Endodermal cell (in vitro differentiated cells): ENCODE data around the gene ZNF618. TPM values are rescaled to one million over a fixed set of nuclear protein-coding genes. Genes with fewer than 3 reads are reported as not detected.

Source experiments
- DNase-seq: peaks from one replicate; pipeline ENCODE4 v3.0.0-alpha.2; 2017
- H3K27ac ChIP-seq: 2 replicates; pipeline ENCODE4 v1.5.1; 2013; ENCODE audit warnings: mild to moderate bottlenecking, low read depth, low read length, moderate library complexity
- H3K27me3 ChIP-seq: 2 replicates; pipeline ENCODE4 v1.6.1; 2013; ENCODE audit warnings: mild to moderate bottlenecking, low read length, moderate library complexity; ENCODE audit not compliant: insufficient read depth, control insufficient read depth, poor library complexity, severe bottlenecking
- H3K36me3 ChIP-seq: 2 replicates; pipeline ENCODE4 v1.7.0; 2013; ENCODE audit warnings: mild to moderate bottlenecking, low read length, moderate library complexity; ENCODE audit not compliant: control insufficient read depth, insufficient read depth
- H3K4me1 ChIP-seq: one replicate; pipeline ENCODE4 v1.7.0; 2013; ENCODE audit warnings: low read length; ENCODE audit not compliant: control insufficient read depth, insufficient read depth
- H3K4me3 ChIP-seq: 2 replicates; pipeline ENCODE4 v1.5.1; 2013; ENCODE audit warnings: mild to moderate bottlenecking, low read length, moderate library complexity
- H3K9ac ChIP-seq: 2 replicates; pipeline ENCODE4 v1.6.1; 2013; ENCODE audit warnings: mild to moderate bottlenecking, low read length, moderate library complexity; ENCODE audit not compliant: poor library complexity, severe bottlenecking; ENCODE audit errors: extremely low read depth
- H3K9me3 ChIP-seq: 2 replicates; pipeline ENCODE4 v1.6.1; 2013; ENCODE audit warnings: mild to moderate bottlenecking, low read length, moderate library complexity; ENCODE audit not compliant: control insufficient read depth
- H3K27ac Mint-ChIP-seq: 2 replicates; pipeline ENCODE4 v1.8.0; 2020; ENCODE audit warnings: mixed read lengths
- H3K27me3 Mint-ChIP-seq: 2 replicates; pipeline ENCODE4 v1.8.0; 2021; ENCODE audit warnings: mild to moderate bottlenecking, mixed read lengths; ENCODE audit not compliant: insufficient read depth
- H3K36me3 Mint-ChIP-seq: 2 replicates; pipeline ENCODE4 v1.8.0; 2020; ENCODE audit warnings: low read depth, mixed read lengths
- H3K4me1 Mint-ChIP-seq: 2 replicates; pipeline ENCODE4 v1.8.0; 2020; ENCODE audit warnings: mixed read lengths
- H3K4me3 Mint-ChIP-seq: 2 replicates; pipeline ENCODE4 v1.8.0; 2020; ENCODE audit warnings: mild to moderate bottlenecking, moderate library complexity, mixed read lengths
- H3K9me3 Mint-ChIP-seq: 2 replicates; pipeline ENCODE4 v1.8.0; 2020; ENCODE audit warnings: mild to moderate bottlenecking, mixed read lengths
- CTCF ChIP-seq: fragments of 200-600 bp; sonication (generic); conservative IDR thresholded peaks from 2 replicates; pipeline ENCODE4 v1.5.0; 2021; ENCODE audit warnings: antibody characterized with exemption, mild to moderate bottlenecking
- WGBS, 2 experiments: methylation state at CpG; one replicate each; pipeline versions ENCODE4 v1.1.5 to v1.1.7; 2013; ENCODE audit warnings: missing lambda C conversion rate in 2 of 2, mixed read lengths in 1 of 2; ENCODE audit not compliant: insufficient coverage in 1 of 2, insufficient read length in 1 of 2; 5-methylcytosine and 5-hydroxymethylcytosine counted together
- total RNA-seq, 2 donors: library from RNA; stranded (reverse); fragmentation: NEBNext Ultra II Directional in 1 of 2; extraction: Animal tissue kit (Norgen Biotek cat#: 25700) in 1 of 2; gene quantifications; 2 replicates in 1 of 2; 3 replicates in 1 of 2; pipeline ENCODE4 v1.2.1, GENCODE V29; 2021

The ZNF618 gene
- total RNA-seq, 2 donors from 2014 or later: 34.5 to 37.5 TPM

- Mint-ChIP-seq H3K27ac (no peak overlapping the region), H3K27me3 (no peaks in the 10 kb centered on the region), H3K9me3 (no peaks in the 10 kb centered on the region), H3K36me3 (no peaks in the 10 kb centered on the region), H3K4me1 (no peaks in the 10 kb centered on the region), H3K4me3 (no peak overlapping the region)
- H3K9ac ChIP-seq: no peak overlapping the region
- H3K9me3 ChIP-seq: no peaks in the 10 kb centered on the region
- no peak for DNase-seq
- TF ChIP-seq CTCF: no peak
- no peaks in the 10 kb centered on the region for H3K27me3 ChIP-seq
- H3K4me1 ChIP-seq: no peaks in the 10 kb centered on the region
- peaks cover 4% of the 10 kb centered on the region for H3K36me3 ChIP-seq
- H3K4me3 ChIP-seq: no peak overlapping the region
- H3K27ac ChIP-seq: no peak overlapping the region
- WGBS, 2 experiments: 95 to 100% methylated on average over 6 of the region's 6 CpGs
These were observed 103.4 kb downstream of the ZNF618 start for GRCh38 chr9:113979343-113980127.

GRCh38 chr9:113984639-113985380, 108.7 kb downstream of the ZNF618 start:
- Histone ChIP-seq H3K36me3 (peaks cover 8% of the 10 kb centered on the region), H3K4me3 (no peak overlapping the region), H3K9me3 (no peaks in the 10 kb centered on the region), H3K27ac (no peak overlapping the region), H3K27me3 (no peaks in the 10 kb centered on the region), H3K9ac (no peak overlapping the region), H3K4me1 (no peaks in the 10 kb centered on the region)
- Mint-ChIP-seq H3K9me3 (no peaks in the 10 kb centered on the region), H3K4me1 (no peaks in the 10 kb centered on the region), H3K4me3 (no peak overlapping the region), H3K27me3 (no peaks in the 10 kb centered on the region), H3K27ac (no peak overlapping the region), H3K36me3 (peaks cover 21% of the 10 kb centered on the region)
- no peak for TF ChIP-seq CTCF
- 93 to 96% methylated on average over 7 to 10 of the region's 10 CpGs for WGBS, 2 experiments
- no peak for DNase-seq

- no peaks in the 10 kb centered on the region for H3K27me3 ChIP-seq
- no peaks in the 10 kb centered on the region for H3K4me1 ChIP-seq
- no peaks in the 10 kb centered on the region for H3K9me3 ChIP-seq
- 94 to 98% methylated on average over 14 to 15 of the region's 15 CpGs for WGBS, 2 experiments
- H3K36me3 ChIP-seq: peaks cover 15% of the 10 kb centered on the region
- TF ChIP-seq CTCF: no peak
- Mint-ChIP-seq H3K4me1 (no peaks in the 10 kb centered on the region), H3K27me3 (no peaks in the 10 kb centered on the region), H3K9me3 (no peaks in the 10 kb centered on the region), H3K36me3 (peaks cover 30% of the 10 kb centered on the region), H3K27ac (no peak overlapping the region), H3K4me3 (no peak overlapping the region)
- no peak overlapping the region for H3K27ac ChIP-seq
- no peak overlapping the region for H3K9ac ChIP-seq
- H3K4me3 ChIP-seq: no peak overlapping the region
- no peak for DNase-seq
These were observed 110.0 kb downstream of the ZNF618 start for GRCh38 chr9:113985968-113986585.
